Ishikawa (cell line): ENCODE data around the gene NCOR2.
A peak's percentile ranks its signal among the peaks of the same experiment; 100 is the strongest.

Experiments
- CREB1 ChIP-seq: IDR thresholded peaks from 2 replicates; pipeline ENCODE4 v1.6.1; 2012; ENCODE audit warnings: low read depth
- EP300 ChIP-seq: IDR thresholded peaks from 2 replicates; pipeline ENCODE4 v1.6.1; 2012; ENCODE audit warnings: borderline replicate concordance
- FOXM1 ChIP-seq: IDR thresholded peaks from 2 replicates; pipeline ENCODE4 v1.6.1; 2012; ENCODE audit warnings: low read depth, borderline replicate concordance
- NFIC ChIP-seq: IDR thresholded peaks from 2 replicates; pipeline ENCODE4 v1.6.1; 2012
- RAD21 ChIP-seq: IDR thresholded peaks from 2 replicates; pipeline ENCODE4 v1.6.1; 2012; ENCODE audit warnings: low read depth
- TCF12 ChIP-seq: IDR thresholded peaks from 2 replicates; pipeline ENCODE4 v1.6.1; 2012; ENCODE audit warnings: low read depth
- TEAD4 ChIP-seq: IDR thresholded peaks from 2 replicates; pipeline ENCODE4 v1.6.1; 2012
- YY1 ChIP-seq: IDR thresholded peaks from 2 replicates; pipeline ENCODE4 v1.6.1; 2012; ENCODE audit warnings: low read depth
- ZBTB7A ChIP-seq: IDR thresholded peaks from 2 replicates; pipeline ENCODE4 v1.6.1; 2012; ENCODE audit warnings: low read depth
- TF ChIP-seq, protein P1 (sequence below): IDR thresholded peaks from 2 replicates; pipeline ENCODE4 v1.6.1; 2012
- TF ChIP-seq, protein P2 (sequence below): IDR thresholded peaks from 2 replicates; pipeline ENCODE4 v1.6.1; 2012
- TF ChIP-seq, protein P3 (sequence below): IDR thresholded peaks from 2 replicates; pipeline ENCODE4 v1.6.1; 2012; ENCODE audit warnings: low read depth, mild to moderate bottlenecking

DNA sequence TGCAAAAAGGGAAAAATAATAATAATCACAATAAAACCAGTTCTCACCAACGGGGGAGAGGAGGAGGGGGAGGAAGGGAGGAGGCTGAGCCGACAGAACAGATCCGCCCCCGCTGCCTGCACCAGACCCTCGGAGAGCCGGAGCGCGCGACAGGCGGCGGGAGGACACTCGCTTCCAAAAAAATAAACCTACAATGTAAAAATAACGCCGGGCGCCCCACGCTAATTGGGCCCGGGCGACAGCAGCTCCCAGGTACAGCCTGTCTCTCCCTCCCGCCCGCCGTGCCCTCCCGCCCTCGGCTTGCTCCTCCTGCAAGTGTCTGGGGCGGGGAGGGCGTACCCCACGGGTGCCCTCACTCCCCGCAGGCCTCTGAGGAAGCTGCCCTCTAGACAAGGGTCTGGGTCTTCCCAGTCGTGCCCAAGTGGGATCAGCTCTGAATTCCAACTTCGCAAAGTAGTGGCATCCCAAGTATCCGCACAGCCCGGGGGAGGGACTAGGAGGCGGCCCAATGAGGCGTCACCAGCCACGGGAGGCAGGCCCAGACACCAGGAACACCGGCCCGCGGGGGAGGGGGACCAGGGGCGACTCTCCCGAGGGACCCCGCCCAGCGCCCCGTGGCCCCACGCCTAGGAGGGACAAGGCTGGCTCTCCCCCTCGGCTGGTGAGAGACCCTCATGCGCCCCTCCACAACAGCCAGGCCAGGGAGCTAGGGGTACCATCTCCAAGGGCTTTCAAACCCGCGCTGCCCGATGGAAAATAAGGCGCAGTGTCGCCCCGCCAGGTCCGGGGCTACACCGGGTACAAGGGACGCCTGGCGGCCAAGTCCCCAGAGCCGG lies 1.0 kb downstream of the NCOR2 start:
- TF ChIP-seq EP300 (peak; percentile 14; the same call in 1 of the 2 replicates), ZBTB7A (peak; percentile 98), CREB1 (no peak), NFIC (no peak), FOXM1 (no peak), TEAD4 (peak; percentile 75), YY1 (no peak), RAD21 (no peak), TCF12 (no peak)
- TF ChIP-seq, protein P1, sequence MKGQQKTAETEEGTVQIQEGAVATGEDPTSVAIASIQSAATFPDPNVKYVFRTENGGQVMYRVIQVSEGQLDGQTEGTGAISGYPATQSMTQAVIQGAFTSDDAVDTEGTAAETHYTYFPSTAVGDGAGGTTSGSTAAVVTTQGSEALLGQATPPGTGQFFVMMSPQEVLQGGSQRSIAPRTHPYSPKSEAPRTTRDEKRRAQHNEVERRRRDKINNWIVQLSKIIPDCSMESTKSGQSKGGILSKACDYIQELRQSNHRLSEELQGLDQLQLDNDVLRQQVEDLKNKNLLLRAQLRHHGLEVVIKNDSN, result no peak
- TF ChIP-seq, protein P2, sequence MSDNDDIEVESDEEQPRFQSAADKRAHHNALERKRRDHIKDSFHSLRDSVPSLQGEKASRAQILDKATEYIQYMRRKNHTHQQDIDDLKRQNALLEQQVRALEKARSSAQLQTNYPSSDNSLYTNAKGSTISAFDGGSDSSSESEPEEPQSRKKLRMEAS, result peak; percentile 23; the same call in 1 of the 2 replicates
- TF ChIP-seq, protein P3, sequence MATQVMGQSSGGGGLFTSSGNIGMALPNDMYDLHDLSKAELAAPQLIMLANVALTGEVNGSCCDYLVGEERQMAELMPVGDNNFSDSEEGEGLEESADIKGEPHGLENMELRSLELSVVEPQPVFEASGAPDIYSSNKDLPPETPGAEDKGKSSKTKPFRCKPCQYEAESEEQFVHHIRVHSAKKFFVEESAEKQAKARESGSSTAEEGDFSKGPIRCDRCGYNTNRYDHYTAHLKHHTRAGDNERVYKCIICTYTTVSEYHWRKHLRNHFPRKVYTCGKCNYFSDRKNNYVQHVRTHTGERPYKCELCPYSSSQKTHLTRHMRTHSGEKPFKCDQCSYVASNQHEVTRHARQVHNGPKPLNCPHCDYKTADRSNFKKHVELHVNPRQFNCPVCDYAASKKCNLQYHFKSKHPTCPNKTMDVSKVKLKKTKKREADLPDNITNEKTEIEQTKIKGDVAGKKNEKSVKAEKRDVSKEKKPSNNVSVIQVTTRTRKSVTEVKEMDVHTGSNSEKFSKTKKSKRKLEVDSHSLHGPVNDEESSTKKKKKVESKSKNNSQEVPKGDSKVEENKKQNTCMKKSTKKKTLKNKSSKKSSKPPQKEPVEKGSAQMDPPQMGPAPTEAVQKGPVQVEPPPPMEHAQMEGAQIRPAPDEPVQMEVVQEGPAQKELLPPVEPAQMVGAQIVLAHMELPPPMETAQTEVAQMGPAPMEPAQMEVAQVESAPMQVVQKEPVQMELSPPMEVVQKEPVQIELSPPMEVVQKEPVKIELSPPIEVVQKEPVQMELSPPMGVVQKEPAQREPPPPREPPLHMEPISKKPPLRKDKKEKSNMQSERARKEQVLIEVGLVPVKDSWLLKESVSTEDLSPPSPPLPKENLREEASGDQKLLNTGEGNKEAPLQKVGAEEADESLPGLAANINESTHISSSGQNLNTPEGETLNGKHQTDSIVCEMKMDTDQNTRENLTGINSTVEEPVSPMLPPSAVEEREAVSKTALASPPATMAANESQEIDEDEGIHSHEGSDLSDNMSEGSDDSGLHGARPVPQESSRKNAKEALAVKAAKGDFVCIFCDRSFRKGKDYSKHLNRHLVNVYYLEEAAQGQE, result no peak
